HepG2 (cell line): Measurements from ENCODE around the gene CES3. TPM values are rescaled to one million over a fixed set of nuclear protein-coding genes. Genes with fewer than 3 reads are reported as not detected.

Experiments
- AGO2 ChIP-seq: fragments of 200-400 bp; formaldehyde crosslinking; optimal IDR thresholded peaks from 2 replicates; pipeline ENCODE3; 2017; ENCODE audit warnings: mild to moderate bottlenecking, low read depth, low read length, moderate library complexity
- CAMTA2 ChIP-seq: sonication (generic); formaldehyde crosslinking; IDR thresholded peaks from 2 replicates; pipeline ENCODE4 v1.4.0; 2020; ENCODE audit warnings: mild to moderate bottlenecking, missing genetic modification reagents, borderline replicate concordance
- CEBPZ ChIP-seq: IDR thresholded peaks from 2 replicates; pipeline ENCODE4 v1.6.1; 2012; ENCODE audit warnings: low read length, improper control_type of control experiment
- CHD2 ChIP-seq: IDR thresholded peaks from 2 replicates; pipeline ENCODE4 v1.6.1; 2011; ENCODE audit warnings: low read depth, low read length, improper control_type of control experiment
- ETV6 ChIP-seq: sonication (generic); formaldehyde crosslinking; conservative IDR thresholded peaks from 2 replicates; pipeline ENCODE4 v1.4.0; 2020; ENCODE audit warnings: missing genetic modification reagents
- GATAD1 ChIP-seq: IDR thresholded peaks from 2 replicates; pipeline ENCODE4 v1.6.1; 2016; ENCODE audit warnings: missing genetic modification reagents, missing compliant biosample characterization
- KLF12 ChIP-seq: sonication (generic); formaldehyde crosslinking; IDR thresholded peaks from 2 replicates; pipeline ENCODE4 v1.4.0; 2020; ENCODE audit warnings: missing genetic modification reagents, borderline replicate concordance
- MXD4 ChIP-seq: IDR thresholded peaks from 2 replicates; pipeline ENCODE4 v1.6.1; 2016; ENCODE audit warnings: mild to moderate bottlenecking, missing biosample characterization, missing genetic modification reagents
- NFE2L1 ChIP-seq: sonication (generic); formaldehyde crosslinking; IDR thresholded peaks from 2 replicates; pipeline ENCODE4 v1.4.0; 2020; ENCODE audit warnings: missing genetic modification reagents, mild to moderate bottlenecking, borderline replicate concordance
- SAP130 ChIP-seq: IDR thresholded peaks from 2 replicates; pipeline ENCODE4 v1.6.1; 2016; ENCODE audit warnings: low read depth
- STAT6 ChIP-seq: sonication (generic); formaldehyde crosslinking; IDR thresholded peaks from 2 replicates; pipeline ENCODE4 v1.4.0; 2020; ENCODE audit warnings: missing genetic modification reagents, mild to moderate bottlenecking, borderline replicate concordance
- XRCC5 ChIP-seq: fragments of 200-400 bp; formaldehyde crosslinking; optimal IDR thresholded peaks from 2 replicates; pipeline ENCODE3; 2017; ENCODE audit warnings: mild to moderate bottlenecking, low read length
- ZNF225 ChIP-seq: sonication (generic); formaldehyde crosslinking; IDR thresholded peaks from 2 replicates; pipeline ENCODE4 v1.4.0; 2020; ENCODE audit warnings: mild to moderate bottlenecking, missing genetic modification reagents
- ZNF407 ChIP-seq: sonication (generic); formaldehyde crosslinking; IDR thresholded peaks from one replicate; pipeline ENCODE4 v1.5.1; 2020; ENCODE audit warnings: mild to moderate bottlenecking, missing genetic modification reagents; ENCODE audit errors: not compliant biosample characterization
- ZNF446 ChIP-seq: sonication (generic); formaldehyde crosslinking; IDR thresholded peaks from 2 replicates; pipeline ENCODE4 v1.5.0; 2020; ENCODE audit warnings: mild to moderate bottlenecking, missing genetic modification reagents
- polyA plus RNA-seq, 8 experiments: library from polyadenylated mRNA; depleted of rRNA in 3 of 8; stranded (reverse) in 7 of 8; unstranded in 1 of 8; fragments of >200 nt; fragmentation: Illumina TruSeq in 4 of 8; extraction: Trizol in 4 of 8; gene quantifications; 2 replicates each; pipeline versions ENCODE4 v1.2.1 to v1.2.3, GENCODE V29; 2011 to 2016; ENCODE audit warnings: low read depth in 4 of 8, missing spikeins in 1 of 8, mixed read lengths in 1 of 8; ENCODE audit not compliant: insufficient read depth in 1 of 8
- total RNA-seq, 5 experiments: library from RNA; depleted of rRNA; stranded (reverse); fragments of >200 nt; fragmentation: Illumina TruSeq; extraction: Trizol; gene quantifications; 2 replicates each; pipeline ENCODE4 v1.2.3, GENCODE V29; 2016; ENCODE audit warnings: low read depth in 1 of 5

Gene CES3
- total and polyA plus RNA-seq, 2 of the 13 experiments (the other 11 are each of a cell fraction or from before 2014, with no cell fraction given): 6.6 to 17.4 TPM

- TF ChIP-seq CEBPZ: no peak
- TF ChIP-seq NFE2L1 (CRISPR knock-in tag): no peak
- peak; percentile 38; the same call in 1 of the 2 replicates for TF ChIP-seq KLF12 (CRISPR knock-in tag)
- TF ChIP-seq AGO2: no peak
- TF ChIP-seq CHD2: no peak
- TF ChIP-seq CAMTA2 (CRISPR knock-in tag): no peak
- TF ChIP-seq ZNF407 (CRISPR knock-in tag): peak; percentile 52
- TF ChIP-seq STAT6 (CRISPR knock-in tag): no peak
- 0 out of 2 replicates have a peak, but pooled peaks have one; percentile 55 for TF ChIP-seq MXD4 (CRISPR knock-in tag)
- peak; percentile 82 for TF ChIP-seq SAP130 (CRISPR knock-in tag)
- peak; percentile 45; the same call in 1 of the 2 replicates for TF ChIP-seq ETV6 (CRISPR knock-in tag)
- TF ChIP-seq GATAD1 (CRISPR knock-in tag): peak; percentile 80
- peak; percentile 25; the same call in 1 of the 2 replicates for TF ChIP-seq ZNF225
- no peak for TF ChIP-seq ZNF446 (CRISPR knock-in tag)
- TF ChIP-seq XRCC5: peak; percentile 92
These were observed 16.5 kb downstream of the CES3 start (continued) for GRCh38 chr16:66977341-66978113.
